MG63 (cell line): ENCODE data around the gene PLXNA2. TPM values are rescaled to one million over a fixed set of nuclear protein-coding genes. Genes with fewer than 3 reads are reported as not detected.

Experiments
- DNase-seq: peaks from one replicate; pipeline ENCODE4 v3.0.0-alpha.2; 2020
- H3K27me3 ChIP-seq: fragments of 250-450 bp; sonication (Bioruptor Pico); 2 replicates; pipeline ENCODE4 v1.5.1; 2020; ENCODE audit warnings: mild to moderate bottlenecking, moderate library complexity
- H3K36me3 ChIP-seq: fragments of 250-450 bp; sonication (Bioruptor Pico); 2 replicates; pipeline ENCODE4 v1.5.1; 2020; ENCODE audit warnings: mild to moderate bottlenecking, moderate library complexity
- H3K4me3 ChIP-seq: fragments of 250-450 bp; sonication (Bioruptor Pico); 2 replicates; pipeline ENCODE4 v1.5.1; 2020; ENCODE audit warnings: mild to moderate bottlenecking, moderate library complexity
- H3K9me3 ChIP-seq: fragments of 250-450 bp; sonication (Bioruptor Pico); 2 replicates; pipeline ENCODE4 v1.5.1; 2020; ENCODE audit warnings: mild to moderate bottlenecking, moderate library complexity
- total RNA-seq: library from RNA; depleted of rRNA; stranded (reverse); fragments of >200 nt; shearing (Covaris generic); gene quantifications from 2 replicates; pipeline ENCODE4 v1.2.3, GENCODE V29; 2014; ENCODE audit warnings: low replicate concordance

The PLXNA2 gene
- total RNA-seq, 1 experiment from 2014 or later: 0.56 TPM

DNA sequence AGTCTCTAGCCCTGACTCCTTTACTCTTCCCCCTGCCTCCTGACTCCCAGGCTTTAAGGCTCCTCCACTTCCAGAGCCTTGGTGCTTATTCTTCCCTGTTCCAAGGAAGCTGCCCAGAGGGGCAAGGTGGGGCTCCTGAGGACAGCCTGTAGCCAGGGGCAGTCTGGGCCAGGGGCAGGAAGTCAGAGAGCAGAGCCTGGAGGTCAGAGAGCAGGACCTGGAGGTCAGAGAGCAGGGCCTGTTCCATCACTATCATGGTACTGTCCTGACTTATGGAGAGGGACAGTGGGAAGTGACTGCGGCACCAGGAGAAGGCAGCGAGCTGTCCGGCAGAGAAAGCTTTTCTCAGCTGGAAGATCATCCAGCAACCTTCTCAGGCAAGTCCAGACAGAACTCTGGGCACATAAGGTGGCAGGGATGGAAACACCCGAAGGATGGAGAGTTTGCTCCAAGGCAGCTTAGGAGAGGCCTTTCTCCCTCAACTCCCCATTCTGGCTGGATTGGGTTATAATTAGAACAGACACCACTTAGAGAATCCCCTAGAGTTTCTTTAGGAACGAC, 25.0 kb downstream of the PLXNA2 start:
- no peak for DNase-seq
- Histone ChIP-seq H3K9me3 (0 out of 2 replicates have a peak, but pooled peaks cover 2% of the 10 kb centered on the region), H3K36me3 (no peaks in the 10 kb centered on the region), H3K27me3 (no peaks in the 10 kb centered on the region), H3K4me3 (no peak overlapping the region)

DNA sequence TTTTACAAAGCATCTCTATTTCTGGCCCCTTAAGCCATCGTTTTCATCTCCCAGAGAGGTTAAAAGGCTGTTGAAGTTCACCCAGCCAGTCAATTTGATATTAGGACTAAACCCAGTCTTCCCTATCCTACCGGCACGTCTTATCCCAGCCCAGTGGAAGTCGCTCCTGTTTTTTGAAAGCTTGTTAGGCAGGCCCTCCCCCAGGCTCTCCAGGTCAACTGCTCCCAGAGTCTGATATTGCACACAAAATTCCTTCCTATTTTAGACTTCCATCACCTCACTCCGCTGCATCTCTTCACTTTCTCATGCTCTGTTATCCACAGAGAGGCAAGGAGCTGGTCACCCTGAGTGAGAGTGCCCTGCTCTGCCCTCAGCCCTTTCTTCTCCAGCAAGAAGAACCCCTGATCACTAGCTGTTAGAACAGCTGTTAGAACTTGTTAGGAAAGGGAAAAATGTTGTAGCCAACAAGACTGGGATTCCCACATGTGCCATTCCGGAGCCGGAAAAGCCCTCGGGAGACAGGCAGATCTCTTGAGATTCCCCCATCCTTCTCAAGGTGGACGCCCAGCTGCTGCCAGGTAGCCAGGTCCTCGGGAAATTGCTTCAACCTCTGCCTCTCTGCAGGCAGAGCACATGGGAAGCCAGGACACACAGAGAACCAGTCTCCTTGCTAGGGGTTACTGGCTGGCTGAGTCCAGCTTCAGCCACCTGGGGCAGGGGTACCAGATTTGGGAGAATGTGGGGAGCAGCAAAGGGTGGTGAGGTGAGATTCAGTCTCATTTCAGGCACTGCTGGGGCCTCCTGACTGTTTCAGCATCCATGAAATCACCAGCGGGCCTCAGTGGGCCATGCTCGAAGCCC, 25.7 kb downstream of the PLXNA2 start:
- 0 out of 2 replicates have a peak, but pooled peaks cover 2% of the 10 kb centered on the region for H3K9me3 ChIP-seq
- H3K36me3 ChIP-seq: no peaks in the 10 kb centered on the region
- DNase-seq: no peak
- H3K4me3 ChIP-seq: no peak overlapping the region
- H3K27me3 ChIP-seq: no peaks in the 10 kb centered on the region

DNA sequence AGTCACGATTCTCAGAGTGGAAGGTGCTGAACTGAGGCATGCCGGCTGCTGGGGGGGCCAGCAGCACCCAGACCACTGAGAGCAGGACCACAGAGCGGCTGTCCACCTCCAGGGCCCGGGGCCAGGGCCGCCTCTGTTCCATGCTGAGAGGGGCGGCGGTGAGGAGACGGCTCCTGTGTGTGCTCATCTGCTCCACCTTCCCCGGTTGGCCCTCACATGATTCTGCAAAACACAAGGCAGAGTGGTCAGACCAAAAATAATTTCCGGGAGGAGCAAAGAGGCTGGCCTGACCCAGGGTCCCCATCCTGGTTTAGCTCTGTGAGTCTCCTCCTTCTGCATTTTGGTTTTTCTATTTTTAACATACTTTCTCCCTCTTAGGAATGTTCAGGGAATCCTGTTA, 26.4 kb downstream of the PLXNA2 start:
- no peaks in the 10 kb centered on the region; the same call in 1 of the 2 replicates for H3K27me3 ChIP-seq
- H3K4me3 ChIP-seq: no peak overlapping the region
- no peaks in the 10 kb centered on the region for H3K36me3 ChIP-seq
- H3K9me3 ChIP-seq: 0 out of 2 replicates have a peak, but pooled peaks cover 2% of the 10 kb centered on the region
- DNase-seq: no peak

DNA sequence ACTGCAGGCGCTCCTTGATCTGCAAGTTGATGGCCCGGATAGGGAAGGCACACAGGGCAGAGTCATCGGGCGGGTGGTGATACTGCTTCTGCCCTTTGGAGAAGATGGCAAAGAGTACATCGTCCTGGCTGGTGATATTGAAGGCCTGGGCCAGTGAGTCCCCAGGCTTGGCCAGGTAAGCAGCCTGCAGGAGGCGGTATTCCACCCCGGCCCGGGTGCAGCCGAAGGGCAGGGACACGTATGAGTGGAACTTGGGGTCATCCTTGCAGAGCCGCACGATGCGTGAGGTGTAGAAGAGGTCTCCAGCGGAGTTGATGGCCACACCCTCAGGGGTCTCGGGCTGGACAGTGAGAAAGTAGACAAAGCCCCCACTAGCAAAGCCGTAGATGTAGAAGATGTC, 27.4 kb downstream of the PLXNA2 start:
- H3K27me3 ChIP-seq: no peaks in the 10 kb centered on the region; the same call in 1 of the 2 replicates
- no peaks in the 10 kb centered on the region for H3K36me3 ChIP-seq
- H3K9me3 ChIP-seq: 0 out of 2 replicates have a peak, but pooled peaks cover 2% of the 10 kb centered on the region
- no peak overlapping the region for H3K4me3 ChIP-seq
- no peak for DNase-seq

DNA sequence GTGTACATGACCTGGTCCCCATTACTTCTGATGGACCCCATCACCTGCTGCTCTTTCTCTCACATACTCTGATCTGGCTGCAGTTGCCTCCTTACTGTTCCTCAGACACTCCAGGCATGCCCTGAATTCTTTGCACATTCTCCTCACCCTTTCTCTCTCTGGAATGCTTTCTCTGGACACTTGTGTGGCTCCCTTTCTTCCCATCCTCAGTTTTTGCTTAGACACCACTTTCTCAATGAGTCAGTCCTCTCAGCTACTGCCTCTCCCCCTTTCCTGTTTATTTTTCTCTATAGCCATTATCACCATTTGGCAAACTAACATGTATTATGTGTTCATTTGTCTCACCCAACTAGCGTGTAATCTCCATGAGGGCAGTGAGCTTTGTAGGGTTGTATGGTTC, 28.1 kb downstream of the PLXNA2 start:
- DNase-seq: peak; percentile 23
- H3K4me3 ChIP-seq: no peak overlapping the region
- no peaks in the 10 kb centered on the region; the same call in 1 of the 2 replicates for H3K27me3 ChIP-seq
- 0 out of 2 replicates have a peak, but pooled peaks cover 2% of the 10 kb centered on the region for H3K9me3 ChIP-seq
- H3K36me3 ChIP-seq: no peaks in the 10 kb centered on the region

DNA sequence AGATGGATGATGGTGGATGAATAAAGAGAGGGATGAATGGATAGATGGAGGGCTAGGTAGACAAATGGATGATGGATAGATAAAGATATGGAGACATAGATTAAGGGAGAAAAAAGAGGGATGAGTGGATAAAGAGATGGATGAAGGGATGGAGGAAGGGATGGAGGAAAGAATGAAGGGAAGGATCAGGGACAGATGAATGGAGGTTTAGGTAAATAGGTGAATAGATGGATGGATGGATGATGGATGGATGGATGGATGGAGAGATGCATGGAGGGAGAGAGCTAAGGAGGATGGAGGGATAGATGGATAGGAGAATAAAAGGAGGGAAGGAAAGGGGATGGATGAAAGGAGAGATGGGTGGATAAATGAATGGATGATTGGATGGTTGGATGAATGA, 28.8 kb downstream of the PLXNA2 start:
- Histone ChIP-seq H3K9me3 (0 out of 2 replicates have a peak, but pooled peaks cover 2% of the 10 kb centered on the region), H3K4me3 (no peak overlapping the region), H3K27me3 (no peaks in the 10 kb centered on the region; the same call in 1 of the 2 replicates), H3K36me3 (no peaks in the 10 kb centered on the region)
- no peak for DNase-seq

DNA sequence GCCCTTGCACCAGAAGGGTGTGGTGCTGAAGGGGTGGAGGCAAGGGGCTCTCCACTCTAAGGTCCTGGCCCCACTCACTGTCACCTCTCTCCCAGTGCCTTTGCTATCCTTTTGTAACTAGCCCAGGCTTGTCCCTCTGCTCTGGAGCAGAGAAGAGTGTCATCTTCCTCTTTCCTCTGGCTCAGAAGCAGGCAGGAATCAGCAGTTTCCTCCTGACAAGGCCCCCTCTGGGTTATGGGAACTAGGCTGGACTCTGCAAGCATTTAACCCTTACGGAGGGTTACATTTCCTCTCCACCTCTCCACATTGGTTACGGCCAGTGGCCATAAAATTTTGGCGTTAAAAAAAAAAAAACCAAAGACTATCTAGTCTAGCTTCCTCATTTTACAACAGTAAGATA, 30.4 kb downstream of the PLXNA2 start:
- H3K9me3 ChIP-seq: 0 out of 2 replicates have a peak, but pooled peaks cover 2% of the 10 kb centered on the region

DNA sequence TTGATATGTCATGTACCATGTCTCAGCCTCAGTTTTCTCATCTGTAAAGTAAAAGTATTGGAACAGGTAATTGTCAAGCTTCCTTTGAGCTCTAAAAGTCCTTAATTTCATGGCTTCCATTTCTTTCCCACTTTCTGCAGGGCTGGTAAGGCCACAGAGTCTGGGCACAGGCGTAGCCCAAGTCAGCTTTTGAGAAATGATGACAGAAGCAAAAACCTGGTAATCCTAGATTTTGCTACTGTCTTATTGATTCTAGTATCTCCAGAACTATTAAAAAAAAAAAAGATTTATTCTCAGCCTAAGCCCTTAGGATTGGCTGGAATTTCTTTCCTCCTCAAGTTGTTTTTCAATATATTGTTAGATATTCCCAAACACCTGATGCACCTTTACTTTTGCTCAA, 31.3 kb downstream of the PLXNA2 start:
- H3K9me3 ChIP-seq: 0 out of 2 replicates have a peak, but pooled peaks cover 2% of the 10 kb centered on the region
- H3K27me3 ChIP-seq: no peaks in the 10 kb centered on the region; the same call in 1 of the 2 replicates
- H3K4me3 ChIP-seq: no peak overlapping the region
- no peaks in the 10 kb centered on the region for H3K36me3 ChIP-seq
- no peak for DNase-seq

More for the DNA sequence above, 30.4 kb downstream of the PLXNA2 start:
- no peaks in the 10 kb centered on the region; the same call in 1 of the 2 replicates for H3K27me3 ChIP-seq
- H3K36me3 ChIP-seq: no peaks in the 10 kb centered on the region
- no peak overlapping the region for H3K4me3 ChIP-seq
- DNase-seq: no peak

DNA sequence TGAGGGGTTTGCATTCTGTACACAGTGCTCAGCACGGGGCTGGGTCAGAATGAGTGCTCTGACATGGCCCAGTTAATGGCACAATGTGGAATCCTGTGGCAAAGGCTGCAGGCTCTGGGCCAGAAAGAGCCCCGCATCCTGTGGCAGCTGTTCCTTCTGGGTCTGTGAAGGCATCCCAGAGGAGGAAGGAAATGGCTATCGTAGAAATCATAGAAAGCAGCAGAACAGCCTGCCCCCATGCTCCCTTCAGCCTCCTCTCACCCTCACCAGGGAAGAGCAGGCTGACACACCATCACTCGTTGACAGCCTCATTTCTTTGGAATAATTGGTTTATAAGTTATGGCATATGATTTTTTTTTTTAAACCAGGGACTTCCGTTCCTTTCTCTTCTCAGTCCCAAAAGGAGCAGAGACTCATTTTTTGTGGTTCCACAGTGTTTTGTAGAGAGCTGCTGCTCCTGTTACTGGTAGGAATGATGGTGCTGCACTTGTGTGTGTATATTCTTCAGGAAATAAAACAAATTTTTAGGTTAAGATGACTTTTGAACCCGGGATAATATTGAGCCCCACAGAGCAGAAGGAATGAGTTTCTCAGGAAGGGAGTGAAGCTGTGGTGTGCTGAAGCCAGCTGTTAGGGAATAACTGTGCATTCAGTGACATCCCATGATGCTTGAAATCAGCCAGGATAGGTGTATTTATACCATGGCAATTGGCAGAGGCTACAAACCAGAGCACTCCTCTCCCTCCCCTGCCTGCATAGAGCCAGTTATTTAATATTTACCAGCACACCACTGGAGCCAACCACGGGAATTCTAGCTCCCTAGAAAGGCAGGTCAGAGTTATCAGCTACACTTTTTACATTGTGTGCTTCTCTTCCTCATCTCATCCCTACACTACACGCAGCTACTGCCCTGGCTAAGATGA, 32.0 kb downstream of the PLXNA2 start:
- Histone ChIP-seq H3K27me3 (no peaks in the 10 kb centered on the region; the same call in 1 of the 2 replicates), H3K9me3 (0 out of 2 replicates have a peak, but pooled peaks cover 2% of the 10 kb centered on the region), H3K4me3 (no peak overlapping the region), H3K36me3 (no peaks in the 10 kb centered on the region)
- DNase-seq: no peak

DNA sequence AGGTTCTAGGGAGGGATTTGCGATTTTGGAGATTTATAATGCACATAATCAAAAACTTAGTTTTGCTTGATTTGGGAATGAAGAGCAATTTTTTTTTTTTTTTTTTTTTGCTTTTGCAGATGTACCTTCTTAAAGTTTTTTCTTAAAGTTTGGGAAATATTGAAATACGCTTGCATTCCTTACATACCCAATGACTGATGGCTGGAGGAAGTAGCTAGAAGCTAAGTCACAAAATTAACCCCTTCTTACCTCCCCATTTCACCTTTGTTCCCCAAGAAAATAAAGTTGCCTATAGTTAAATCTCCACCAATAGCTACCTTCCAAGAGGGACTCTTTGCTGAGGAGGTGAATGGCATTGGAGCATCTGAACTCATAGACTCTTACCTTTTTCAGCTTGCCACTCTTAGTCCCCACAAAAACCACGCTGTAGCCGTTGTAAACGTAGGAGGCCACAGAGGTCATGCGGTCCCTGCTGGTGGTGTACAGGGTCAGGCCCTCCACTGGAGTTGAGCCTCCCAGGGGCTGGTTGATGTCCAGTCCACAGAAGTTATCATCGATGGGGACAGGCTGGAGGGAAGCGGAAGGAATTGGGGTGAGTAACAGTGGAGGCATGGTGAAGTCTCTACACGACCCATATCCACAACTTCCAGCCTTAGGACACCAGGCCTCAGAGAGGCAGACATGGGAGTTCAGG, 34.1 kb downstream of the PLXNA2 start:
- Histone ChIP-seq H3K27me3 (no peaks in the 10 kb centered on the region; the same call in 1 of the 2 replicates), H3K4me3 (no peak overlapping the region), H3K9me3 (no peaks in the 10 kb centered on the region), H3K36me3 (no peaks in the 10 kb centered on the region)
- DNase-seq: no peak

DNA sequence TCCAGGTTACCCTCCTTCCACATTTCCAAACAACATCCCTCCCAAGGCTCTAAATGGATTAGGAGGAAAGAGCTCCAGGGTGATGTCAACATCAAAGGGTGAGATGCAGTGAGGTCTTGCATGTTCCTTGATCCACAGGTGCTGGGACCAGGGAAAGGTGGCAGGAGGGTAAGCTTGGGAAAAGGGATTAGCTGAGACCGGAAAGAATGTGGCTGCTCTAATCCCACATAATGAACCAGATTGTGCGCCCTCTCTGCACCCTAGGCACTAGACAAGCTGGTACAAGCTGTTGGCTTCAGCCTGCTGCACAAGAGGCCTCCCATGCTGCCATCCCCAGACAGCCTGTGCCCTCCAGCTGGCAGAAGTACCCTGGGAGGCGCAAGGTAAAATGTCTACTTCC, 34.9 kb downstream of the PLXNA2 start:
- no peaks in the 10 kb centered on the region; the same call in 1 of the 2 replicates for H3K27me3 ChIP-seq
- H3K4me3 ChIP-seq: no peak overlapping the region
- no peaks in the 10 kb centered on the region for H3K36me3 ChIP-seq
- H3K9me3 ChIP-seq: no peaks in the 10 kb centered on the region
- no peak for DNase-seq

DNA sequence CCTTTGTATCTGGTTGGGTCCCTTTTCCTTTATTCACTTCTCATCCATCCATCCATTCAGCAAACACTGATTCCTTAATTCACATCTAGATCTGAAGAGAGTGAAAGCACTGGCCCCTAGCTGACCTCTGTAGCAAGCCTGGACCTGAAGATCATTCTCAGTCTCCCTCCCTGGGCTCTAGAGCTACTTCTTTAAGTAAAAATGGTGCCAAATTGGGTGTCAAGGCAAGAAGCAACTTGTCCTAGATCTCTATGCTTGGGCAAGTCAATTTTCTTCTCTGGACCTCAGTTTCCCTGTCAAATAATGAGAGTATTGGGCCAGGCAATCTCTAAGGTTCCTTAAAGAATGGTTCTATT, 36.1 kb downstream of the PLXNA2 start:
- Histone ChIP-seq H3K9me3 (no peaks in the 10 kb centered on the region), H3K36me3 (no peaks in the 10 kb centered on the region), H3K27me3 (no peaks in the 10 kb centered on the region; the same call in 1 of the 2 replicates), H3K4me3 (no peak overlapping the region)
- no peak for DNase-seq

DNA sequence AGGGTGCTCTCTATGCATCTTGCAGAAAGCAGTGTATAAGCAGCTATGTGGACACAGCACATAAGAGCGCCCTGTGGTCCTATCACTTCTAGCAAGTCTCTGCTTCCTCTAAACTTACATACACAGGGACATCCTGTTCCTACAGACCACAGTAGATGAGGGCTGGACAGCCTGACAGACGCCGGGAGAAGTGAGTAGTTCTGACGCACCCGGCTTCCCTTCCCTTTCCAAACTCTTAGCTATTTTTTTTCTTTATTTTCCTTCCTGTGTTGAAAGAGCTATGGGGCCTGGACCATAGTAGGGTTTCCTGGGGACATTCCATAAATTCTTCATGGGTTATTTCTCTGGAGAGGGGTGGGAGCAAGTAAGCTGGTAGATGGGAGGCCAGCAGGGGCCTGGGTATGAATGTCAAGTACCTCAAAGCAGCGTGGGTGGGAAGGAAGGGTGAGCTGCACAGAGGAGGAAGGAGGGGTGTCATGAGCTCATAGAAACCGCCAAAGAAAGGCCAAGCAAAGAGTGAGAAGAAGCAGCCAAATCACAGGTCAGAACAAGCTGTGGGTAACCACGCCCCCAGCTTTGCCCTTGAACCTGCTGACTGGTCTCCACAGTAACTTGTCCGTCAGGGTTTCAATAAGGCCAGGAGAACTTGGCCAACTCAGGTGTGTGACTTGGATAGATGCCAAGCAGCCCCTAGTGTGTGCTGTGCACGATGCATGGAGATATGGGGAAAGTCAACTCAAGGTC, 36.6 kb downstream of the PLXNA2 start:
- Histone ChIP-seq H3K27me3 (no peaks in the 10 kb centered on the region), H3K36me3 (no peaks in the 10 kb centered on the region), H3K9me3 (no peaks in the 10 kb centered on the region), H3K4me3 (no peak overlapping the region)
- DNase-seq: peak; percentile 43

DNA sequence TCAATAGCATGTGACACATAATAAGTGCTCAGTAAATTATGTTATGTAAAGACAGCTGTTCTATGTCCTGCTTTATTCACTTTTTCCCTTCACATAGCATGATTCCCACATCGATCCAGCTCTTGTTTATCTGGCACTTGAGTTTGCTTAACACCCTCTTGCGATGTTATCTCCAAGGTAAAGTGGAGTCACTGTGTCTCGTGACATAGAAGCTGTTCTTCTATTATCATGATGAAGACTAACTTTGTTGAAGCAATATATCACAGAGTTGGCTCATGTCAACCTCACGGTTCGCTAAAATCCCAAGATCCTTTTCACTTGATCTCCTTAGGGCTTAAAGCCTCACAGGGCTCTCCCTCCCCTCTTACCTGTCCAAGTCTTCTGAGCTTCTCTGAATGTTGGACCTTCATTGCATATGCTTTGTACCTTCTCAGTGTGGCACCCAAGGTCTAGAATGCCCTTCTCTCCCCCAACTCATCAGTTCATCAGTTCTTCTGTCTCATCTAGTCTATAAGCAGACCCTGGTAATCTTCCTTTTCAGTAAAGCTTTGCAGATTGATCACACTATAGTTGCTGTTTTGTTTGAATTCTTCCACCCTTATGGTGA, 38.0 kb downstream of the PLXNA2 start:
- H3K36me3 ChIP-seq: no peaks in the 10 kb centered on the region
- no peaks in the 10 kb centered on the region for H3K9me3 ChIP-seq
- no peaks in the 10 kb centered on the region for H3K27me3 ChIP-seq
- H3K4me3 ChIP-seq: no peak overlapping the region
- DNase-seq: no peak
